OCI-LY7 (cell line): Measurements from ENCODE around the gene PAQR6. TPM values are rescaled to one million over a fixed set of nuclear protein-coding genes. Genes with fewer than 3 reads are reported as not detected.
A peak's percentile ranks its signal among the peaks of the same experiment; 100 is the strongest.

Experiments
- BruUV-seq: library from RNA; stranded (reverse); fragments of 400-500 nt; replicated peaks from 2 replicates; lab custom pipeline; 2021; lab: Mats Ljungman, UMichigan
- CTCF ChIA-PET: fragments of 300-600 bp; sonication (Branson Sonifier 250); formaldehyde crosslinking; loops from one replicate; lab custom pipeline; 2022; ENCODE audit warnings: antibody characterized with exemption; ENCODE audit not compliant: unreplicated experiment; lab: Charles Lee
- POLR2A ChIA-PET: fragments of 300-600 bp; sonication (Branson Sonifier 250); formaldehyde crosslinking; loops from one replicate; lab custom pipeline; 2022; ENCODE audit warnings: antibody characterized with exemption; lab: Charles Lee
- DNase-seq: peaks from one replicate; pipeline ENCODE4 v3.0.0-alpha.2; 2015; ENCODE audit warnings: low spot score
- H2AFZ ChIP-seq: fragments of 200-600 bp; sonication (generic), shearing (Covaris generic); 2 replicates; pipeline ENCODE4 v1.6.1; 2014; ENCODE audit warnings: mild to moderate bottlenecking, antibody characterized with exemption, low read length, moderate library complexity
- H3K27ac ChIP-seq: fragments of 200-600 bp; sonication (generic); 2 replicates; pipeline ENCODE4 v1.5.1; 2014; ENCODE audit warnings: mixed run types, low read depth, mild to moderate bottlenecking, moderate library complexity, low read length, inconsistent platforms; ENCODE audit not compliant: poor library complexity, severe bottlenecking
- H3K36me3 ChIP-seq: fragments of 200-600 bp; sonication (generic); 2 replicates; pipeline ENCODE4 v1.6.1; 2014; ENCODE audit warnings: mild to moderate bottlenecking, antibody characterized with exemption, low read length, moderate library complexity, mixed read lengths; ENCODE audit not compliant: insufficient read depth
- H3K4me1 ChIP-seq: fragments of 200-600 bp; sonication (generic); 2 replicates; pipeline ENCODE4 v1.5.1; 2014; ENCODE audit warnings: mild to moderate bottlenecking, low read length; ENCODE audit not compliant: insufficient read depth, poor library complexity, severe bottlenecking
- H3K4me2 ChIP-seq: fragments of 200-600 bp; sonication (generic); 2 replicates; pipeline ENCODE4 v1.6.1; 2014; ENCODE audit warnings: mild to moderate bottlenecking, low read length
- H3K4me3 ChIP-seq: fragments of 200-600 bp; sonication (generic); 2 replicates; pipeline ENCODE4 v1.5.1; 2014; ENCODE audit warnings: mild to moderate bottlenecking, low read depth, low read length; ENCODE audit not compliant: poor library complexity, severe bottlenecking
- H3K79me2 ChIP-seq: fragments of 200-600 bp; sonication (generic); 2 replicates; pipeline ENCODE4 v1.6.1; 2016; ENCODE audit warnings: low read depth, mild to moderate bottlenecking, low read length, moderate library complexity, mixed read lengths; ENCODE audit not compliant: insufficient read depth
- H3K9me2 ChIP-seq: fragments of 200-600 bp; sonication (generic); 2 replicates; pipeline ENCODE4 v1.6.1; 2016; ENCODE audit warnings: mild to moderate bottlenecking, low read length, mixed read lengths; ENCODE audit not compliant: insufficient read depth
- H3K9me3 ChIP-seq: fragments of 200-600 bp; sonication (generic); 2 replicates; pipeline ENCODE4 v1.6.1; 2014; ENCODE audit warnings: mild to moderate bottlenecking, mixed run types, low read length, mixed read lengths
- H4K20me1 ChIP-seq: fragments of 200-600 bp; sonication (generic); 2 replicates; pipeline ENCODE4 v1.6.1; 2014; ENCODE audit warnings: mild to moderate bottlenecking, antibody characterized with exemption, low read length, moderate library complexity, mixed read lengths; ENCODE audit not compliant: insufficient read depth
- EZH2phosphoT487 ChIP-seq: fragments of 200-600 bp; sonication (generic); IDR thresholded peaks from 2 replicates; pipeline ENCODE4 v1.6.1; 2018; ENCODE audit warnings: low read depth, borderline replicate concordance, mild to moderate bottlenecking, mixed run types, antibody characterized with exemption, low read length, moderate library complexity, mixed read lengths
- intact Hi-C: fragments of 100-400 bp; cut with micrococcal nuclease; formaldehyde crosslinking; loops from one replicate; pipeline ENCODE4 v1.10.0; 2022; ENCODE audit not compliant: unreplicated experiment
- total RNA-seq, 2 experiments: library from RNA; depleted of rRNA in 1 of 2; stranded (reverse); fragments of >200 nt in 1 of 2; shearing (Covaris generic) in 1 of 2; gene quantifications; 2 replicates each; pipeline ENCODE4 v1.2.3, GENCODE V29; 2014 to 2022
- TF ChIP-seq, protein P1 (sequence below): fragments of 200-600 bp; sonication (generic); conservative IDR thresholded peaks from 2 replicates; pipeline ENCODE4 v1.5.1; 2014; ENCODE audit warnings: mild to moderate bottlenecking, antibody characterized with exemption, low read length, moderate library complexity, mixed read lengths

PAQR6 gene
- total RNA-seq, 2 experiments from 2014 or later, result 4.2 to 15.7 TPM

DNA sequence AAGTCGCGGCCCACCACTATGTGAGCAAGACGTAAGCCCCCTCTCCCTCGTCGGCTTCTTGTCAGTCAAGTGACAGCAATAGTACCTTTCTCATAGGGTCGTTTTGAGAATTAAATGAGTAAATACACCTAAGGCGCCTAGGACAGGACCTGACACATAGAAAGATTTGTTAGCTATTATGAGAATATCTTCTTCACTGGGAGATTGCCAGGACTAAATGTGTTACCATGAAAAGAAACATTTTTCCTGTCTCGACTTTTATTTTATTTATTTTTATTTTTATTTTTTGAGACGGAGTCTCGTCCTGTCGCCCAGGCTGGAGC lies 34.3 kb downstream of the PAQR6 start:
- no TSS peak for BruUV-seq
- intact Hi-C loops, result loop anchor here (1.0 to 5.0 kb wide), 3 partner anchors 57 to 121 kb away; no protein-coding TSS in a partner anchor
- peaks cover 16% of the 10 kb centered on the region for H3K4me1 ChIP-seq
- H4K20me1 ChIP-seq, result no peaks in the 10 kb centered on the region
- peaks cover 32% of the 10 kb centered on the region for H3K79me2 ChIP-seq
- no peaks in the 10 kb centered on the region for H3K9me3 ChIP-seq
- DNase-seq, result no peak
- H3K36me3 ChIP-seq, result peaks cover 52% of the 10 kb centered on the region
- CTCF ChIA-PET, result interaction anchor here (0.6 to 1.0 kb wide), 3 partner anchors 8 to 62 kb away, joined by 3 to 11 read pairs (median 4); no protein-coding TSS in a partner anchor
- peak overlapping the region; percentile 78; the same call in 1 of the 2 replicates for H2AFZ ChIP-seq
- POLR2A ChIA-PET, result interaction anchor here (0.5 to 2.9 kb wide), 9 partner anchors 11 to 85 kb away, joined by 3 to 18 read pairs (median 5); partner anchors contain the start of genes SEMA4A and SLC25A44
- peak overlapping the region; percentile 90 for H3K4me2 ChIP-seq
- no peak for TF ChIP-seq EZH2phosphoT487
- TF ChIP-seq, protein P1, sequence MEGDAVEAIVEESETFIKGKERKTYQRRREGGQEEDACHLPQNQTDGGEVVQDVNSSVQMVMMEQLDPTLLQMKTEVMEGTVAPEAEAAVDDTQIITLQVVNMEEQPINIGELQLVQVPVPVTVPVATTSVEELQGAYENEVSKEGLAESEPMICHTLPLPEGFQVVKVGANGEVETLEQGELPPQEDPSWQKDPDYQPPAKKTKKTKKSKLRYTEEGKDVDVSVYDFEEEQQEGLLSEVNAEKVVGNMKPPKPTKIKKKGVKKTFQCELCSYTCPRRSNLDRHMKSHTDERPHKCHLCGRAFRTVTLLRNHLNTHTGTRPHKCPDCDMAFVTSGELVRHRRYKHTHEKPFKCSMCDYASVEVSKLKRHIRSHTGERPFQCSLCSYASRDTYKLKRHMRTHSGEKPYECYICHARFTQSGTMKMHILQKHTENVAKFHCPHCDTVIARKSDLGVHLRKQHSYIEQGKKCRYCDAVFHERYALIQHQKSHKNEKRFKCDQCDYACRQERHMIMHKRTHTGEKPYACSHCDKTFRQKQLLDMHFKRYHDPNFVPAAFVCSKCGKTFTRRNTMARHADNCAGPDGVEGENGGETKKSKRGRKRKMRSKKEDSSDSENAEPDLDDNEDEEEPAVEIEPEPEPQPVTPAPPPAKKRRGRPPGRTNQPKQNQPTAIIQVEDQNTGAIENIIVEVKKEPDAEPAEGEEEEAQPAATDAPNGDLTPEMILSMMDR, result no peak
- peak overlapping the region; percentile 74 for H3K27ac ChIP-seq
- H3K4me3 ChIP-seq, result peak overlapping the region; percentile 78
- H3K9me2 ChIP-seq, result no peaks in the 10 kb centered on the region

DNA sequence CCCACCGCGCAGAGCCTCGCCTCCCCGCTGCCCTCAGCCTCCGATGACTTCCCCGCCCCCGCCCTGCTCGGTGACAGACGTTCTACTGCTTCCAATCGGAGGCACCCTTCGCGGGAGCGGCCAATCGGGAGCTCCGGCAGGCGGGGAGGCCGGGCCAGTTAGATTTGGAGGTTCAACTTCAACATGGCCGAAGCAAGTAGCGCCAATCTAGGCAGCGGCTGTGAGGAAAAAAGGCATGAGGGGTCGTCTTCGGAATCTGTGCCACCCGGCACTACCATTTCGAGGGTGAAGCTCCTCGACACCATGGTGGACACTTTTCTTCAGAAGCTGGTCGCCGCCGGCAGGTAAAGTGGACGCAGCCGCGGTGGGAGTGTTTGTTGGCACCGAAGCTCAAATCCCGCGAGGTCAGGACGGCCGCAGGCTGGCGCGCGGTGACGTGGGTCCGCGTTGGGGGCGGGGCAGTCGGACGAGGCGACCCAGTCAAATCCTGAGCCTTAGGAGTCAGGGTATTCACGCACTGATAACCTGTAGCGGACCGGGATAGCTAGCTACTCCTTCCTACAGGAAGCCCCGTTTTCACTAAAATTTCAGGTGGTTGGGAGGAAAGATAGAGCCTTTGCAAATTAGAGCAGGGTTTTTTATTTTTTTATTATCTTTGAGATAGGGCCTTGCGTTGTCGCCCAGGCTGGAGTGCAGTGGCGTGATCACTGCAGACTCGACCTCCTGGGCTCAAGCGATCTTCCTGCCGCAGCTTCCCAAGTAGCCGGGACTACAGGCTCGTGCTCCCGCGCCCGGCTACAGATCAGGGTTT lies 34.8 kb downstream of the PAQR6 start, which contains the start of gene PMF1:
Gene PMF1 (plus strand): TSS at position 175 of the 811 bp plus-strand sequence. CDS start 9 bp downstream, at position 184.
- no peaks in the 10 kb centered on the region for H3K9me3 ChIP-seq
- TSS peak; percentile 84 for BruUV-seq
- H4K20me1 ChIP-seq, result no peaks in the 10 kb centered on the region
- POLR2A ChIA-PET, result interaction anchor here (0.5 to 2.9 kb wide), 18 partner anchors 9 to 111 kb away, joined by 3 to 18 read pairs (median 4); partner anchors contain the start of genes SEMA4A, SLC25A44 and SMG5
- TF ChIP-seq, protein P1, result no peak
- TF ChIP-seq EZH2phosphoT487, result no peak
- peaks cover 16% of the 10 kb centered on the region for H3K4me1 ChIP-seq
- intact Hi-C loops, result loop anchor here (1.0 to 5.0 kb wide), 3 partner anchors 56 to 121 kb away; no protein-coding TSS in a partner anchor
- CTCF ChIA-PET, result interaction anchor here (0.6 to 1.0 kb wide), 5 partner anchors 9 to 61 kb away, joined by 3 to 11 read pairs (median 4); partner anchors contain the start of gene SLC25A44
- peaks cover 52% of the 10 kb centered on the region for H3K36me3 ChIP-seq
- peak within 1 kb of the TSS; percentile 90 for H3K4me2 ChIP-seq
- H3K9me2 ChIP-seq, result no peaks in the 10 kb centered on the region
- H3K27ac ChIP-seq, result peak within 1 kb of the TSS; percentile 74
- H3K4me3 ChIP-seq, result peak within 1 kb of the TSS; percentile 78
- peak; percentile 96 for DNase-seq
- peak within 1 kb of the TSS; percentile 78; the same call in 1 of the 2 replicates for H2AFZ ChIP-seq
- peaks cover 29% of the 10 kb centered on the region for H3K79me2 ChIP-seq
